ENCODE data around the gene PAIP2.

GRCh38 chr5:139344177-139344576, 2.5 kb downstream of the PAIP2 start:
- TF ChIP-seq, protein P1, sequence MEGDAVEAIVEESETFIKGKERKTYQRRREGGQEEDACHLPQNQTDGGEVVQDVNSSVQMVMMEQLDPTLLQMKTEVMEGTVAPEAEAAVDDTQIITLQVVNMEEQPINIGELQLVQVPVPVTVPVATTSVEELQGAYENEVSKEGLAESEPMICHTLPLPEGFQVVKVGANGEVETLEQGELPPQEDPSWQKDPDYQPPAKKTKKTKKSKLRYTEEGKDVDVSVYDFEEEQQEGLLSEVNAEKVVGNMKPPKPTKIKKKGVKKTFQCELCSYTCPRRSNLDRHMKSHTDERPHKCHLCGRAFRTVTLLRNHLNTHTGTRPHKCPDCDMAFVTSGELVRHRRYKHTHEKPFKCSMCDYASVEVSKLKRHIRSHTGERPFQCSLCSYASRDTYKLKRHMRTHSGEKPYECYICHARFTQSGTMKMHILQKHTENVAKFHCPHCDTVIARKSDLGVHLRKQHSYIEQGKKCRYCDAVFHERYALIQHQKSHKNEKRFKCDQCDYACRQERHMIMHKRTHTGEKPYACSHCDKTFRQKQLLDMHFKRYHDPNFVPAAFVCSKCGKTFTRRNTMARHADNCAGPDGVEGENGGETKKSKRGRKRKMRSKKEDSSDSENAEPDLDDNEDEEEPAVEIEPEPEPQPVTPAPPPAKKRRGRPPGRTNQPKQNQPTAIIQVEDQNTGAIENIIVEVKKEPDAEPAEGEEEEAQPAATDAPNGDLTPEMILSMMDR (conservative IDR thresholded peaks at IDR 0.05; ENCODE audit: low read length): no peak
- no peak for TF ChIP-seq EZH2phosphoT487 (IDR thresholded peaks at IDR 0.05; ENCODE audit: borderline replicate concordance, low read depth, low read length)
